H1 (cell line): ENCODE data around the gene TTC9. TPM values are rescaled to one million over a fixed set of nuclear protein-coding genes. Genes with fewer than 3 reads are reported as not detected.

ENCODE experiments used
- CTBP2 ChIP-seq: IDR thresholded peaks from 2 replicates; pipeline ENCODE4 v1.7.0; 2011; ENCODE audit warnings: borderline replicate concordance, mild to moderate bottlenecking, moderate library complexity, mixed read lengths, low read length; ENCODE audit not compliant: insufficient read depth, insufficient read length
- polyA plus RNA-seq, 7 experiments: library from polyadenylated mRNA; depleted of rRNA in 3 of 7; stranded (reverse) in 5 of 7; unstranded in 2 of 7; fragments of >200 nt in 5 of 7; fragments of 200-250 nt in 2 of 7; gene quantifications; 1 replicate in 5 of 7; 2 replicates in 1 of 7; 4 replicates in 1 of 7; pipeline versions ENCODE4 v1.2.1 to v1.2.3, GENCODE V29; 2011 to 2013; ENCODE audit warnings: missing spikeins in 2 of 7, mixed read lengths in 2 of 7
- total RNA-seq: library from RNA; stranded (reverse); fragmentation: NEBNext Ultra II Directional; extraction: Animal tissue kit (Norgen Biotek cat#: 25700); gene quantifications from 2 replicates; pipeline ENCODE4 v1.2.1, GENCODE V29; 2021

TTC9 gene
- total and polyA plus RNA-seq, 2 of the 8 experiments (the other 6 are each of a cell fraction or from before 2014, with no cell fraction given) = 21.0 to 29.5 TPM

GRCh38 chr14:70597731-70598130 lies 44.0 kb upstream of the TTC9 start (continued):
- TF ChIP-seq CTBP2 = no peak
